CD4-positive, alpha-beta T cell treated with Interleukin-15 for 1 hour (primary cell): ENCODE results near the gene COL1A1.

Source experiments
- DNase-seq: peaks from one replicate; pipeline ENCODE4 v3.0.0-alpha.2; 2020

COL1A1 gene

DNA sequence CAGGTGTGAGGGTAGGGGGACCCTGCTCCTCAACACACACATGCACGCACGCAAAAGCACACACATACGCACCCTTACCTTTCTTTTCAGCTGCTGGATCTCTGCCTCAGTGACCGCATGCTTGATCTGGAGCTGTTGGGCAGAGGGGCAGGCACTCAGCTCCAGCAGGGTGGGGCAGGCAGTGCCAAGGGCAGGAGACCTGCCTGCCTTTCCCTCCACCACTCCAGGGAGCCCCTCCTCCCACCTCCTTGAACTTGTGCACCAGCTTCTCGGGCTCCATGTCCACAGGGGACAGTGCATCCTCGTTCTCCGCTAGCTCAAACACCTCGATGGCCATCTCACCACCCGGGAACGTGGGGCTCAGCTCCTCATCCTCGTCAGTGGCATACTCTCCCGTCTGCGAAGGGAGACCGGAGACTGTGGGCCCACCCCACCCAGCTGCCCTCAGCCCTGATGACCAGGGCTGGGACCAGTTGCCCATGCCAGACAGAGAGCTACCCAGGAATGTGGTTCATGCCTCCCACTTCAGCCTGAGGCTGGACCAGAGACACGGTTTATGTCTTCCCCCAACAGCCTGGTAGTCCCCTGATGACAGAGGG lies 62.1 kb downstream of the COL1A1 start:
- no peak for DNase-seq

DNA sequence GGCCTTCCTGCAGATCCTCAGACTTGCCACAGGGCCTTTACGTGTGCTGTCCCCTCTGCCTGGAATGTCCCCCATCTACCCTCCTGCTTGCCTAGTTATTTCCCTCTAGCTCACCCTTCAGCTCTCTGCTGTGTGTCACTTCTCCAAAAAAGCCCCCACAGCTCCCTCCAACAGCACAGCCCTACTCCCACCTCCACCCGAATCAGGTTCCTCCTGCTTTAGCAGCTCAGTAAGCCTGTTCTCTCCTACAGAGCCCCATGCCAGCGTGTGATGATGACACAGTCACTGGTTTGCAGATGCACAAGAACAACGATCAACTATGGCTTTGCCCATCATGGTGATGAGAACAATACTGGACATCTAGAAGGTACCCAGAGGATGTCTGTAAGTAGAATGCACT lies 64.4 kb downstream of the COL1A1 start:
- no peak for DNase-seq

DNA sequence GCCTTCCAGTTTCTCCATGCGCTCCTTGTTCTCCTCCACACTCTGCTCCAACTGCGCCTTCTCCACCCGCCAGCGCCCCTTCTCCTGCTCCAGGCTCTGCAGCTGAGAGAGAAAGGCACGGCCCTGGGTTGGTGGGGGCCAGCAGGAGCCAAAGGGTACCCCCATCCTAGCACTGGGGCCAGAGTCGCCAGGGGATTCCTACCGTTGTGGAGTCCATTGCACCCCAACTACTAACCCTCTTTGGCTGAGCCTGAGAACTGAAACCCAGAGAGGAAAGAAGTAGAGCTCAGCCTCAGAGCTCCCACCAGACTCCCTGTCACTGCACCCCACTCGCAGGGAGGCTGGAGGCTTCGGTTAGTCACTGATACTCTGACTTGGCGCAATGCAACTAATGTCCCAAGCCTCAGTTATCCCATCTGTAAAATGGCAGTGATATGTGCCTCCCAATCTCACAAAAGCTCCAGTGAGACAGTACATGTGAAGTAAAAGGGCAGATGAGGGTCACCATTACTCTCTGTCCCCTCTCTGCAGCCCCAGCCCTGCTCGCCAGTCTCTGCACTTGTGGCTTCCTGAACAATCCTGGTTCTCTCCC lies 65.2 kb downstream of the COL1A1 start:
- DNase-seq, result no peak

DNA sequence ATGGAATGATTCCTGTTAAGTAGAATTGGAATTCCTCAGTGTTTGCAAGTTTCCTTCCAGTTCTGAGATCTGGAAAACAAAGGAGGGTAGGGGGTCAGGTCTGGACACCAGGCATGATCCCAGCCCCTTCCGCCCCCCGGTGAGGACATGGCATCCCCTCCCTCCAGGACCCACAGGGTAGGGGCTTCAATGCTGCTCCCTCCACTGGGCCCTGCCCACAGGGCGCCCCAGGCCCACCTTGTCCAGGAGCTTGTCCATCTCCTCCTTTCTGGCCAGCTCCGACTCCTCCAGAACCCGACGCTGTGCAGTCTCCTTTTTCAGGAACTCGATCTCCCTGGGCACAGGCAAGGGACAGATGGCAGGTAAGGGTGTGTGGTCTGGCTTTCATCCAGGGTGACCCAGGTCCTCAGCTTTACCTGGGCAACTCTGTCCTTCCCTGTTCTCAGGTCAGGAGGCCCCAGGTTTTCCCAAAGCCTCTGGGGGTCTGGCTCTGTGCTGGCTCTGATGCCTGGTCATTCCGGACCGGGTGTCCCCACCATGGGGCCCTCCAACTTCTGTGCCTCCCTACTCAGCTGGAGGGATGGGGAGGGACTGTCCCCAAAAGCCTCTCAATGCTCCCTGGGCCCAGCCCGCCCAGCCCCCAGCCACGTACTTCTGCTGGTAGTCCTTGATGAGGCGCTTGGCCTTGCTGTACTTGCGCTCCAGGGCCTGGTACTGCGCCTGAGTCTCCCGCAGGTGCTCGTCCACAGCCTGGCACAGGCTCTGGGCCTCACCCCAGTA lies 65.9 kb downstream of the COL1A1 start:
- DNase-seq, result no peak

DNA sequence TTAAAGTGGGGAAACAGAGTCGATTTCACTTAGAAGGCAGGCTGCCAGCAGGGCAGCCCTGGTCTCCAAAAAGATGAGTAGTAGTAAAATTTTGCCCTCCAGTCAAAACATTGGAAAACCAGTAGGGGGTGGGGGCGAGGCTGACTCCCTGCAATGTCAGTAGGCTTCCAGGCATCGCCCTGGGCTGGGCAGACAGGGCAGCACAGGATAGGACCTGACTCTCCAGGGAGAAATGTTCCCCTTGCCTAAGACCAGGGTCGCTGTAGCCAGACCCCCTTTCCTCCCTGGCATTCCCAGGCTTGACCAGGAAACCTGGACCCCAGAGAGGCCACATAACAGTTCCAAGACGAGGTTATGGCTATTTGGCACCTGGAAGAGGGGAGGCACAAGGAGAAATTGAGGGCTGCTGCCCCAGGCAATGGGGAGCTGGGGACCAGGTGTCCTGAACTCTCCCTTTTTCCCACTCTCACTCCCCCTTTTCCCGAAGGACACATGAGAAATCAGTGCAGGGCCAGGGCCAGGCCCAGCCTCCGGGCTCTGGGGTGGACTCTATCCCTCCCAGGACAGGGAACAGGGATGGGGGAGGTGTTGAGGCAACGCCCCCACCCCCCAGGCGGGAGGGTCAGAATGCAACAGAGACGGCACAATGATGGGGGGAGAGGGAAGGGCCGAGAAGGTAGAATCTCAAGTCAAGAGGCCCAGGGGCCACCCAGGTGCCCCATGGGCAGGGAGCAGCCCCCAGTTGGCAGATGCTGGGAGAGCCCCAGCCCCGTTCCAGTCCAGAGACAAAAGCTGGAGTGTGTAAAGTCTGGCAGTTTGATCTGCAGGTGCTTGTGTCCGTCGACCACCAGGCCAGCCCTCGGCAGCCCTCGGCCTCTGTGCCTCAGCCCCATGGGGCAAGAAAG lies 67.0 kb downstream of the COL1A1 start:
- no peak for DNase-seq

DNA sequence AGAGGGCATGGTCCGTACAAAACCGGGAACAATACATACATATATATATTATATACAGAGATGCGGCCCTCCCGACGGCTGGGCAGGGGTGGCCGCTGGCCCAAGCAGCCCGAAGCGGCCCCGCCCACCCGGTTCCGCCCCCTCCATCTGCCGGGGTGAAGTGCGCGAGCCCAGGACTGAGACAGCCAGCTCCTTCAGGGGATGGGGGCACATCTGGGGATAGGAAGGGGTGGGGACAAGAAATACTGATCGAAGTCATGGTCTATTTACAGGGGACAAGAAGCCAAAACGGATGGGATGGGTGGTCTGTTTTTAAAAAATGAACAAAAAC lies 67.7 kb downstream of the COL1A1 start:
- no peak for DNase-seq
